NCI-H2171 treated with DMSO at 0.1 percent for 48 hours (cell line): ENCODE results near the gene F2R.

Experiments
- DNase-seq: peaks from one replicate; lab custom pipeline; 2025; lab: John Stamatoyannopoulos, UW

The F2R gene

DNA sequence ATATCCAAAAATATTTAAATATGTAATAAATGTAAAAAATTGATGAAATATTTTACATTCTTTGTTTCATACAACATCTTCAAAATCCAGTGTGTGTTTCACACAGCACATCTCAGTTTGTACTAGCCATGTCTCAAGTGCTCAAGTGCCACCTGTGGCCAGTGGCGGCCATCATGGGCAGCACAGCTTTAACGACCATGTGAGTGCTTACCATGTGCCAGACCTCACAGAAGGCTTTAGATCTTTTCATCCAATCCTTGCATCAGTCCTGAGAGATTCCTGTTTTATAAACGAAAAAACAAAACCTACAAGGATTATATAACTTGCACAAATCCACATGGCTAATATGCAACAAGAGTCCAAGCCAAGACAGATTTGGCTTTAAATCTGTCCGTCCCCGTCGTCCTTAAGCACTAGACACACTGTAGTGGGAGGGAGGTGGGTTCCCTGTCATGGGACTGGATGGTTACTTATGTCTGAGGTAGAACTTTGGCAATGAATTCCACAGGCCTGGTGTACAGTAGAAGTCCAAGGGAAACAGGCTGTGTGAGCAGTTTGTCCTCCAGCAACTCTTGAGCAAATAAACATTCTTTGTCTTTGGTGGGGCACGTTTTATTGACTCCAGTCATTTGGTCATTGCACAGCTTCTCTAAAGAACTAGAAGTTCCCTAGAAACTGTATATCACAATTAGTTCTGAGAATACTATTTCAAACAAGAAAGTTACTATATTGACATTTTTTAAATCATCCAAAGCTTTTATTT is 25.0 kb upstream of the F2R start:
- DNase-seq: no peak

DNA sequence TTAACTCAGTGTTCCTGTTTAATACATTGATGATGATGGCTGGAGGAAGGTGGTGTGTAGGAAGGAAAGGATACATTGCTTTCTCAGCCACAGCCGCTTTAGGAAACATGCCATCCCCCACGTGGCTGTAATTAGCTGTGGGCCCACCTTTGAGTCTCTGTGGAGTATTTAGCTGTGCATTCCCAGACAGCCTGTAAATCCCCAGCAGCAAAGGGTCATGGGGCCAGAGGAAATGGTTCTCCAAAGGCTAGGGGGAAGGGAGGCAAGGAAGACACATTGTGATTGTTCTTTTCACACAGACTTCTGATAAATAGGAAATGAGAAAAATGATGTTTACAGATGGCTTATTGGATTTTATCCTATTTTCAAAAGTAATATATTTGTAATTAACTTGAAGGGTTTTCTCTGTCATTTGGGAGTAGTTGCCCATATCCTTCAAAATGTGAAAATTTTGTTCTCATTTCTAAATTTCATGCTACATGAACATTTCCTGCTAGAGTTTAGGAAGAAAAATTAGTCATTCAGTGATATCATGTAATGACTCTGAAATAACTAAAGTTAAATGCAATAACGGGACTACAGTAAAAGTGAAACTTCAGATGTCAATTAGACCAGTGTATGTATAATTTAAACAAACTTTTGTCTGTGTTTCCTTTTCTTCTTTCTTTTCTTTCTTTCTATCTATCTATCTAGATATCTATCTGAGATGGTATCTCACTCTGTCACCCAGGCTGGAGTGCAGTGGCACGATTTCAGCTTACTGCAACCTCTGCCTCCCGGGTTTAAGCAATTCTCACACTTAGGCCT is 24.3 kb upstream of the F2R start:
- no peak for DNase-seq

DNA sequence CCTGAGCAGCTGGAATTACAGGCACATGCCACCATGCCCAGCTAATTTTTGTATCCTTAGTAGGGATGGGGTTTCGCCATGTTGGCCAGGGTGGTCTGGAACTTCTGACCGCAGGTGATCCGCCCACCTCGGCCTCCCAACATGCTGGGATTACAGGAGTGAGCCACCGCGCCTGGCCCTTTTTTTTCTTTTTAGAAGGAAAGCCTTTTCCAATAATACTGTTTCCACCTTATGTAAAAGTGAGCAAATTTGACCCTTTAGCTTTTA is 23.7 kb upstream of the F2R start:
- no peak for DNase-seq

DNA sequence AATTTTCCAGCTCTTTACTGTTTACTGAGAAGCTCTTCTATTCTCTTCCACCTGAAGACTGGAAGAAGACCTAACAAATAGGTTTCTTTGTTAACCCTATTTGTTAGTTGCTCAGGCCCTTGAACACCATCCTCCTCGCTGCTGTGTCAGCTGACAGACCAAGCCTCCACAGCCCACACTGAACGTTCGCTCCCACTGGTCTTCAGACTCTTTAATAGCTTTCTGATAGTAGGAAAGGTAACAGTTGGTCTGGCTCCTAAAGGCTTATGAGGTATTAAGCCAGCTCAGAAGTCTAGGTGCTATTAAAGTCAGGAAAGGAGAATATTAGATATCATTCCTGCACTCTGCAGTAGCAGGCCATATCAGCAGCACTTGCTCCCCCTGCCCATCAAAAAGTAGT is 23.3 kb upstream of the F2R start:
- no peak for DNase-seq

DNA sequence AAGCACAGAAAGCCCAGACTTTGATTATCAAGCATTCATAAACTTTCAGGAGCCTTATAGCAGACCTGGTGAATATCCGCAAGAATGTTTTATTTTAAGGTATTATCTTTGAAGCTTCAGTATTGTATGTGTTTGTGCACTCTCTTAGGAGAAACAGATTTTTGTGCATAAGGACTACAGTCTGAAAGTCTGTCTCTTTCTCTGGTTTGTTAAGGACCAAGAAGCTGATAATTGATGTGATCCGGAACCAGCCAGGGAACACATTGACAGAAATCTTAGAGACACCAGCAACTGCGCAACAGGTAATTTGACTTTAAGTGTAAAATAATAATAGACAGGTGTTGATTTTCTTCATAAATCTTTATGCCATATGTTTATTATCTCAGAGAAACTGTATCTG is 22.8 kb upstream of the F2R start:
- DNase-seq: no peak

DNA sequence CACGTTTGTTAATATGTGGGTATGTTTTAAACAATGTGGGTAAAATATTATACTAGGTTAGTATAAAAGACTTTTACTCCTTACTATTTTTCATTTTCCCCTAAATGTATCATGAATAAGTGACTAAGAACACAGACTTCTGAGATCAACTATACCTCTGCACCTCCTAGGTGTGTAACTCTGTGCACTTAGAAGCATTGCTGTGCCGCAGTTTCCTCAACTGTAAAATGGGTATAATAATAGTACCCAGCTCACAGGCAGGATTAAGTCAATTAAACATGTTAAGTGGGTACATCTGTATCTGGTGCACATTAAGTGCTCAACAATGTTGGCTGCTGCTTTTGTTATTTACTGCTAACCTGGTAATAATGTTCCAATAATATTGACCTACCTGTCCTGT is 21.6 kb upstream of the F2R start:
- DNase-seq: no peak

DNA sequence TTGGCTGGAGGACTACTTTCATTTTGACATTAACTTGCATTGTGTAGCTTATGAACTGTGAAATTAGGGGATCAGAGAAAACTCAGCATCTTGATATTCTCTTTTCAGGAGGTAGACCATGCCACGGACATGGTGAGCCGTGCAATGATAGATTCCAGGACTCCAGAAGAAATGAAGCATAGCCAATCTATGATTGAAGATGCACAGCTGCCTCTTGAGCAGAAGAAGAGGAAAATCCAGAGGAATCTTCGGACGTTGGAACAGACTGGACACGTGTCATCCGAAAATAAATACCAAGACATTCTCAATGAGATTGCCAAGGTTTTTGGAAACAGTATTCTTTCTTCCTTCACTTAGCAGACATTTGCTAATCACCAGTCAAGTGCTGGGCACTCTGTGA is 20.6 kb upstream of the F2R start:
- DNase-seq: no peak

DNA sequence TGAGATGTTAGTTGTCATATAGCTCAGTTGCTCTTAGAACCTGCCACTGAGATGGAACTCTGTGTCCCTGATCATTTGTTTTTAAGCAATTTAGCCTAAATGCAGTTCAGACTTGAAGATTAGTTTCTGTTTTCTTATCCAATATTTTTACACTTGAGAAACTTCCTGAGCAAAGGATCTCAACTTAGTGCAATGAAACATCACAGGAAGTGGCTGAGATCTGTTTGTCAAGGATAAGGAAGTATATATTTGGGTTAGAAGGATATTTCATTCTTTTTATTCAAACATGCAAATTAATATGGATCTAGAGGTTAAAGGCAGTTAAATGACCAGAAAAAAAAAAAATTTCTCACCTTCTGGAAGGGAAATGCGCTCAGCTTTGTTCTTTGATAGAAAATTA is 19.7 kb upstream of the F2R start:
- no peak for DNase-seq

DNA sequence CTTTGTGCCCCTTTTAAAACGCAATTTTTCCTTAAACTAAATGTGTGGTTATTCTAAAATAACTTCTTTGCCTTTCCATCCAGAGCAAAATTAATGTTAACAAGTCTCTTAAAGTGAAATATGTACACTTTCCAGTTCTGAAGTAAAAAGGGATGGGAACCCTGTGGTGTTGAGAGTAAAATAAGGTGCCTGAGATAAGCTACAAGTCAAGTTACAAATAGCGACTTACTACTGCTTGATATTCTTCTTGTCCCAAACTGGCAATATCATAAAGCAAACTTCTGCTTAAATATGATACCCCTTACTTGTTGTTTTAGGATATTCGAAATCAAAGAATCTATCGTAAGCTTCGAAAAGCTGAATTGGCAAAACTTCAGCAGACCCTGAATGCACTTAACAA is 18.3 kb upstream of the F2R start:
- DNase-seq: no peak

DNA sequence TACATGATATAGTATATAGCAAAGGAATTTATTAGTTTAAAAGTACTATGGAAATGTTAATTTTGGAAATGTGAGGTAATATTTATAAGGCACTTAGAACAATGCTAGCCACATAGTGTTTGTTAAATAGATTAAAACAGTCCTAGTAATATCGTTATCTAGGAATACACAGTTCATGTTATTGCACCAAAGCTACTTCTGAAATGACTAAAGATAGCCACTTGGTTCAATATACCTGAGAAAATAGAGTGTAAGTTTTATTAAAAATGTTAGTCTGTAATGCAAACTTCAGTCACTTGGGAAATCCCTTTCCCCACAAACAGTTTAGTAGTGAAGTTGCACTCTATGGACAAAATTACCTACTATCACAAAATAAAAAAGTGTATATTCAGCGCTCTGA is 15.4 kb upstream of the F2R start:
- DNase-seq: no peak

DNA sequence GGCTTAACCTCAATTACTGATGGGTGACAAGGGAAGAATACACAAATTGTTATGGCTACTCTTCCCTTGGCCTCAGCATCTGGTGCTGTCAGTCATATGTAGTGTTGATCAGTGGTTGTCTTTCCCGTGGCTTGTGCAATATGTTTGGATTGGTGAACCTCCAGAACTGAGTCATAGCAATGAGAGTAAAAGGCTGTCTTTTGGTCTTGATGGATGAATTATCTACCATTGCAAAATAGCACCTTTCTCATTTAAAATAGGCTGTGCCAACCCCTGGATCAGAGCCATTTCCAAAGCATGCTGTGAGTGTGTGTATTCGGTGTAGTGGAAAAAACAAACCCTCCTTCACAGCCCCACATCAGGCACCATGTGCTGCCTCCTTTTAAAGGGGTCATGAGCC is 14.6 kb upstream of the F2R start:
- no peak for DNase-seq

DNA sequence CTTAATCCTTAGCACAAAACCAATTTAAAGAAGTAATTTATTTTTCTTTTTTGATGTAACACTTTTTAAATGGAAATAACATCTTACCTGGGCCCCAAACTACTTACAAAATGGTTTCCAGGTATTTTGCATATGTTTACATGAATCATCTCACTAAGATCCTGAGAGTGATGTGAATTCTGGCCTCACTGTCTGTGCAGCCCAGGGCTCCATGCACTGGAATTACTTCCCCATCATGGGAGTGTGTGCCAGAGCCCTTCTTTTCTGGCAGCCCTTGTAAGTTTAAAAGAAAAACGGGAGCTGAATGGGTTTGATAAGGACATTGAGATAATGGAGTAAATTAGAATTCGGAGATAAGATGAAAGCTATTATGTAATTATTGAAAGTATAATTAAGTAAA is 12.2 kb upstream of the F2R start:
- no peak for DNase-seq

DNA sequence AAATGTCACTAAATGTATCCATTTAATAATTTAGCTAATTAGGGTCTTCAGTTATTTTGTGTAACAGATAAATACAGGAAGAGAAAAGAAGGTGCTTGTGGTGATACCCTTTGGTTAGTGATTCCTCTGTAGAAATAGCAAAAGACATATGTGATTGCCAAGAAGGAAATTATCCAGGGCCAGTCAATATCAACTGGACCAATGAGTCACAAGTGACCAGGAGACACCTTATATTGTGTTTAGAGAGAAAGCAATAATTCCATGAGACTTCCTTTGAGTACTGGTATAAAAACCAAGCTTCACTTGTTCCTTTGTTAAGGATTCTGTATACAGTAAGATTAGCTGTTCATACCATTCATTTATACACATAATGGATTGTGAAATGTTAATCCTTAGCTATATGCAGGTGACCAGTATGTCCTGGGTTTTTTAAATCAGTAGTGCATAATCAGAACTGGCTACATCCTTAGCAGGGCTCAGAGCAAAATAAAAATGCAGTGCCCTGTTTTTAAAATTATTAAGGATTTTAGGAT is 11.7 kb upstream of the F2R start:
- no peak for DNase-seq

DNA sequence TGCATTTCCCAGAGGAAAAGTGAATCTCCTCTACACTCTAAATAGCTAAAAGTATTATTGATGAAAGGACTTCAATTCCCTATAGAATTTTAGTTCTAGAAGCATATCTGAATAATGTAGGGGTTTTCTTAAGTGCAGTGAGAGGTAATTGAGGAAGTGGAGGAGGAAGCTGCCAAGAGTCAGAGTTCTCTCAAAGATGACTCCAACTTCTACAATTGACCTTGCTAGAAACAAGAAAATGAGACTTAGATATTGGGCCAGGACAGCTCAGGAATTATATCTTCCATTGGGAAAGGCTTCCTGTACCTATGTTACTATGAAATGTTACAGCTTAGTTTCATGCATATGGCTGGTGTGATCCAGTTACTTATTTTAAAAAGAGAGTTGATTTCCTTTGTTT is 10.4 kb upstream of the F2R start:
- no peak for DNase-seq

DNA sequence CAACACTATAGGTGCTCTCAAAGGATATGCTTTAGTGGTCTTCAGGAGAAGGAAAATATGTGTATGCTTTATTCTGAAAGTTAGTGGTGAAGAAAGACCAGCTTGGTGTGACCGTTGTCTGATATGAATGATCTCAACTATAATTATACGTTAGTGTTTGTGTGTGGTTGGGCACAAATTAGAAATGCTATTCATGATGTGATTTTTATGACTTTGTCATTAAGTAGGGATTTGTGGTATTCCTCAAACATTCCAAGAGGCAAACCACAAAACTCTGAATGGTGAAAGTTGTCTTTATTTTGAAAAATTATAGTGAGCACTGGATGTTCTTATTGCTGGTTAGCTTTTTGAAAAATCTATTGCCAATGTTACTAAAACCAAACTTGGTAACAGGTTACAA is 6.2 kb upstream of the F2R start:
- DNase-seq: no peak

DNA sequence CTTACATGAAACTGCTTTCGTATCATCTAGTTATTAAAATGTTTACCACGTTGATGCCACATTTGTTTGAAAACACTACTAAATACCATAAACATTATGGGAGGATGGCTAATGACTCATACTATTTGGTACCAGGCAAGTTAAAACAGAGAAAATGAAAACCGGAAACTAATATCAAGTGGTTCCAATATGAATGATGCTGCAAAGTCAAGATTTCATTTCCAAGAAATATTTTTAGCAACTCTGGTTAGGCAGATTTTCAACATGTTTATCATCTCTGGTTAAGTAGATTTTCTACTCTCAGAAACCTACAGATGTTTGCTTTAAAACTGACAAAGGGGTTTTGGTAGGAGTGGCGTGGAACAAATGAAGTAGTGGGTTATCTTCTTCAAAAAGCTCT is 4.9 kb upstream of the F2R start:
- DNase-seq: no peak

DNA sequence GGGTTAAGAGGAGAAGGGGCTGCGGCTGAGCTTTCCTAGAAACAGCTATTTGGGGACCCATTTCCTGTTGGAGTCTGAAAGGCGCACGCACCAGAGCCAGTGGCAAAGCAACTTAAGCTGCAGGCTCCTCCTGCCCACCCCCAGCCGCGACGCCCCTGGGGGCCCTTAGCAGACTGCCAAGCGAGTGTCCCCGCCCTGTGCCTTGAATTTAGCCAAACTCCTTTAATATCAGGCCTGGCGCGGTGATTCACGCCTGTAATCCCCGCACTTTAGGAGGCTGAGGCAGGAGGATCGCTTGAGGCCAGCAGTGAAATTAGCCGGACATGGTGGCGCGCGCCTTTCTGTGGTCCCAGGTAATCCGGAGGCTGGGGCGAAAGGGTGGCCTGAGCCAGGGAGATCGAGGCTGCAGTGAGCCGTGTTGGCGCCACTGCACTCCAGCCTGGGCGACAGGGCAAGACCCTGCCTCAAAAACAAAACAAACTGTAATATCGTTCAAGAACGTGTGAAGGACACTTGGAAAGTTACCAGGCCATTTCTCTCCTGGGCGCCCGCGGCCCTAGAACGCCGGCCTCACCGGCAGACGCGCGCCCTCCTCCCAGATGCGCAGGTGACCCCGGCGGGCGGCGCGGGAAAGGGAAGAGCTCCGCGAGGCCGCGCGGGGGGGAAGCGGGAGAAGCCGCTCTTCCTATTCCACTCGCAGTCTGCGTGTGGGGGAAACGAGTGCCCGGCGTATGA is 1.0 kb upstream of the F2R start:
- no peak for DNase-seq

DNA sequence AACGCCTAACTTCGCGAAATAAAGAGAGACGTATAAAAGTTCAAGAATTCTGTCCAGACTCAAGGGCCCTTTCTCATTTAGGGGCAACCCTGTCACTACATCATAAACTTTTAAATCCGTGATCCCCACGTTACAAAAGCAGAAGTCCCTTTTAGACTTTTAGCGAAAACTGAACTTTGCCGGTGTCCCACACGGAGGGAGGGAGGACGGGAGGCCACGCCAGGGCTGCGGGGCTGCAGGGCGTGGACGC is 515 bp upstream of the F2R start:
- no peak for DNase-seq

DNA sequence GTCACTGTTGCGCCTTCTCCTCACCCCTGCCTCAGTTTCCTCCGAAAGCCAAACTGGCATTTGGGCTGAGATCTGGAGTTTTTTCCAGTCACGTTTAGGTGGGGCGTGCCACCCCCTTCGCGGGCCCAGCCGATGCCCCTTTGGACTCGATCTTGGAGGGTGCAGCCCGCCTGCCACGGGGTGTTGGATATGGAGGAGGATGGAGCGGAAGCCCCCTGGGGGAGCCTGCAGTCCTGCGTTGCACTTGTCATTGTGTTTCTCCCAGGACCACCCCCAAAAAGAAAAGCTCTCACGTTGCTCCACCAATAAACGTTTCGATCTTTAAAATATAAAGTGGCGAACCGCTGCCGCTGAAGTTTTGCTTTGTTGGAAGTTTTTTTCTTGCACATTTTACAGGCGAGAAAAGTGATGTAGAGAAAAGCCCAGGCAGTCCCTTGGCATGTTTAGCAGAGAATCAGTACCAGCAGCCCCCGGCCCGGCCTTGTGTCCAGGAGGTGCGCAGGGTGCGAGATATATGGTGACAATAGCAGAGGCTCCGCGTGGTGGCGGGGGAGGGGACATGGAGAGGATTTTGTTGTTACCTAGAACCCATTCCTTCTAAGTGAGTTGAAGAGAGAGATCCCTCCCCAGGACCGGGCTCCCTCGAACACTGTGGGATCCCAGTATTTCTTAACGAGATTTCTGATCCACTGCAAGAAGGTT is 681 bp downstream of the F2R start:
- DNase-seq: no peak

DNA sequence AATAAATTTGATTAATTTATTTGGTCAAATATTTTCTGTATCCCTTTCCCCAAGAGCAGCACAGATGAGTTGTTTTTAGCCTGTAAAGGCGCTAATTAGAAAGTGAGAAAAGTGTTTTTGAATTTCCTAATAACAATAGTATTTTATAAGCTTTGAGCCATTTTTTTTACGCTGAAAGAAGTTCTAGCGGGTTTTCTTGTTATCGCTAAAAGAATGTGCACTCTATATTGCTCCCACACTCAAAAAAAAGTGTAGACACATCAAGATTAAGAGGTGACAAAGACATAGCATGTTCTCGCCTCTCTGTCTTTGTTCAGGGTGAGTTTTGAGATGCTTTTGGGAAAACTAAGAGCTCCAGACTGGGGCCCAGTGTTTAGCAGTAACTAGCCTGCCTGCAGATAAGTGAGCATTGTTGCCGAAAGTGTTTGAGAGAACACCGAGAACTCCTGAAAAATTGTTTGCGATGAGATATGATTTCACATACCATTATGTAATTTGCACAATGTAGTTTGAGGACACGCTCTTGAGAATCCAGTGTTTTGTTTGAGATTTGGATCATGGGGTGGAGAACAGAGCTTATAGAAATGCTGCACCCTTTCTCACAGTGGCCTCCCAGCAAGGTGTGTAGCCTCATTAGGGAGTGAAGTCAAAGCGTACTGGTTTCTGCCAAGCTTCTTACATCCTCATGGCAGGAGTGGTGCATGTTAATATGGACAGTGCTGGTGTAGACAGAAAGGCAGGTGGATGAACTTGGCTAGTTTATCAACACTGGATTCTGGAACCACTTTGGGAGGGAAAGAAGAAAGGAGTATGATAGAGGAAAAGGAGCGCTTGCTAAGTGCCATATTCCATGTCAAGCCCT is 1.5 kb downstream of the F2R start:
- DNase-seq: no peak

DNA sequence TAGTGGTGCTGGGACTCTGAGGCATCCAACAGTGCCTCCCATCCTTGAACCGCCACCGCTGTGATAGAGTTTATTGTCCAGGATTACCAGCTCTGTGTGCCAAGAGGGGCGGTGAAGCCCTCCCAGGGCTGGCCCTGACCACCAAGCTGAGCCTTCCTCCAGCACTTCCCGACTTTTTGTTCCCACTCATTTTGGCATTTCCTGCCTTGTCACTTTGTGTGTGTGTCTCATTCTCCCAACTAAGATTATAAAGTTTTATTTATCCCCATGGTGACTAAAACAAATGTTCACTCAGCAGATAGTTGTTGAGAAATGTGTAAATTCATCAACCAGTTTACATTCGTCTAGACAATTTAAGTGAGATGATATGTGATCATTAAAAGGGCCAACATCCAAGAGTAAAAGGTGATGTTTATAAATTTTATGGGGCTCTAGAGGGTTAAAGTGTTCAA is 2.5 kb downstream of the F2R start:
- DNase-seq: no peak

DNA sequence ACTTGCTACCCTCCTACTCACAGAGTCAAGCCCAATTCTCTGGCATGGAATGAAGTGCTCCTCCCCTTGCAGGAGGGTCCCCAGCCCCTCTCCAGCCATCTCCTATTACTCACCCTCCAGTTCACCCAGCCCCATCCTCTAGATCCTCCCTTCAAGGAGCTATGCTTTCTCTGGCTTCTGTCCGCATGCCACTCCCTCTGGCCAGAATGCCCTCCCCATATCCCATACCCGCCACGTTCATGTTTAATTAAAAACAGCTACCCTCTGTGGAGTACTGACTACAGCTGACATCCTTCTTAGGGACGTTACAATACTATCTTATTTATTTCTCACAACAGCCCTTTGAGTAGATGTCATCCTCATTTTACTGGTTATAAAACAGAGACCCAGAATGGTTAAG is 3.0 kb downstream of the F2R start:
- no peak for DNase-seq
